Nephron (organoid): ENCODE measurements around the gene NDUFS5.
A peak's percentile ranks its signal among the peaks of the same experiment; 100 is the strongest.
"Not testable (repeated sequence)": the region's sequence is repeated elsewhere in the genome, so short reads cannot be mapped to it uniquely, and the experiment has no call there.

Experiments used
- H3K27ac Mint-ChIP-seq, 3 experiments: 2 replicates each; pipeline ENCODE4 v1.8.0; 2020; ENCODE audit warnings: mixed read lengths in 3 of 3, mild to moderate bottlenecking in 2 of 3, moderate library complexity in 1 of 3
- H3K27me3 Mint-ChIP-seq: 2 replicates; pipeline ENCODE4 v1.8.0; 2021; ENCODE audit warnings: low read depth, mild to moderate bottlenecking, moderate library complexity, mixed read lengths
- H3K36me3 Mint-ChIP-seq: 2 replicates; pipeline ENCODE4 v1.8.0; 2020; ENCODE audit warnings: low read depth, mixed read lengths
- H3K4me1 Mint-ChIP-seq: 2 replicates; pipeline ENCODE4 v1.8.0; 2020; ENCODE audit warnings: mixed read lengths
- H3K4me3 Mint-ChIP-seq, 3 experiments: 2 replicates each; pipeline ENCODE4 v1.8.0; 2020; ENCODE audit warnings: mild to moderate bottlenecking in 3 of 3, mixed read lengths in 3 of 3, moderate library complexity in 2 of 3
- H3K9me3 Mint-ChIP-seq: 2 replicates; pipeline ENCODE4 v1.8.0; 2020; ENCODE audit warnings: mixed read lengths
- TF ChIP-seq, protein P1 (sequence below), 3 experiments: fragments of 200-600 bp; sonication (generic); IDR thresholded peaks; one replicate each; pipeline ENCODE4 v1.5.0; 2021; ENCODE audit warnings: antibody characterized with exemption in 3 of 3; ENCODE audit not compliant: unreplicated experiment in 3 of 3

NDUFS5 gene

GRCh38 chr1:39006726-39007645 is 19.2 kb upstream of the NDUFS5 start:
- Mint-ChIP-seq H3K9me3 (no peaks in the 10 kb centered on the region), H3K36me3 (peaks cover 71% of the 10 kb centered on the region), H3K4me1 (no peaks in the 10 kb centered on the region), H3K4me3 (no peak overlapping the region), H3K27me3 (no peaks in the 10 kb centered on the region), H3K27ac (no peak overlapping the region)
- TF ChIP-seq, protein P1, sequence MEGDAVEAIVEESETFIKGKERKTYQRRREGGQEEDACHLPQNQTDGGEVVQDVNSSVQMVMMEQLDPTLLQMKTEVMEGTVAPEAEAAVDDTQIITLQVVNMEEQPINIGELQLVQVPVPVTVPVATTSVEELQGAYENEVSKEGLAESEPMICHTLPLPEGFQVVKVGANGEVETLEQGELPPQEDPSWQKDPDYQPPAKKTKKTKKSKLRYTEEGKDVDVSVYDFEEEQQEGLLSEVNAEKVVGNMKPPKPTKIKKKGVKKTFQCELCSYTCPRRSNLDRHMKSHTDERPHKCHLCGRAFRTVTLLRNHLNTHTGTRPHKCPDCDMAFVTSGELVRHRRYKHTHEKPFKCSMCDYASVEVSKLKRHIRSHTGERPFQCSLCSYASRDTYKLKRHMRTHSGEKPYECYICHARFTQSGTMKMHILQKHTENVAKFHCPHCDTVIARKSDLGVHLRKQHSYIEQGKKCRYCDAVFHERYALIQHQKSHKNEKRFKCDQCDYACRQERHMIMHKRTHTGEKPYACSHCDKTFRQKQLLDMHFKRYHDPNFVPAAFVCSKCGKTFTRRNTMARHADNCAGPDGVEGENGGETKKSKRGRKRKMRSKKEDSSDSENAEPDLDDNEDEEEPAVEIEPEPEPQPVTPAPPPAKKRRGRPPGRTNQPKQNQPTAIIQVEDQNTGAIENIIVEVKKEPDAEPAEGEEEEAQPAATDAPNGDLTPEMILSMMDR (IDR thresholded peaks at IDR 0.05; ENCODE audit: unreplicated experiment in 3 of 3), result no peak

DNA sequence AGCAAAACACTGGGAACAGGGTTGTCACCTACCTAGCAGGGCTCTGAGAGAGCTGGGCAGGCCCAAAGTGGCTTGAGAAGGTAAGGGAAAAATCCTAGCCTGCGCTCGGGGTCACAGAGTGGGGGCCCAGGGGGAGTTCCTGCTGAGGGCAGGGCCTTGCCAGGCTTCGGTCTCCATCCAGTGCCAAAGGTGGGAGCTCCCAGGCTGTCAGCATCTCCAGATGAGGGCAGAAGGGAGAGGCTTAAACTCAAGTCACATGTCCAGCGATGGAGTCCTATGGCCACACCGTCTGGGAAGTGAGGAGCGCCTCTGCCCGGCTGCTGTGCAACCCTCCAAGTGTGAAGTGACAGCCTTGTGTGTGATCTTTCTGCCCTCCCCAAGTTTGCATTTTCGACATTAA is 11.2 kb upstream of the NDUFS5 start:
- H3K27ac Mint-ChIP-seq, H3K27me3 Mint-ChIP-seq, H3K9me3 Mint-ChIP-seq, H3K4me3 Mint-ChIP-seq, H3K4me1 Mint-ChIP-seq: not testable (repeated sequence)
- peaks cover 35% of the 10 kb centered on the region for H3K36me3 Mint-ChIP-seq

DNA sequence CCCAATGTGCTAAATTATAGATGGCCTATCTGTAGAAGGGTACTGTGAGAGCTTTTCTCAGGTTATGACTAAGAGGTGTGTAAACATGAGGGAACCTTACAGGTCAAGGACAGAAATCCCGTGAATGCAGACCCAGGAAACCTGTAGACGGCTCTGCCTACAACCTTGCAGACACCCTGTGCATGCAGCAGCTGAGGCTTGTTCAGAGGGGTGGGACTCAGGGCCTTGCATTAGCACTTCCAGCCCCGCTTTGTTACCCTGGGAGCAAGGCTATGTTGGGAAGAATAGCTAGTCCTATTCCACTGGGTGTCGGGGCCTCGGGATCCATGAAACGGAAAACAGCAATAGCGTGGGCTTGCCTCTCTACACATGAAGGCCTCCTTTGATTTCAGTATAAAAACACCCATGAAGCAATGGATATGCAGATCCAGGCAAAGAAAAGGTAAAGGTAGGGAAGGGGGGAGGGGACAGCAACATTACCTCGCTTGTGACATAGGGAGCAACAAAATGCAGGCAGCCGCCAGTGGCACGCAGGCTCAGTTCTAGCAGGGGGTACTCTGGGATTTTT is 9.5 kb upstream of the NDUFS5 start:
- H3K4me1 Mint-ChIP-seq, result no peaks in the 10 kb centered on the region
- no peaks in the 10 kb centered on the region for H3K9me3 Mint-ChIP-seq
- peaks cover 30% of the 10 kb centered on the region for H3K36me3 Mint-ChIP-seq
- H3K27me3 Mint-ChIP-seq, result peaks cover 4% of the 10 kb centered on the region
- TF ChIP-seq, protein P1 (IDR thresholded peaks at IDR 0.05; ENCODE audit: unreplicated experiment in 3 of 3), result no peak
- H3K27ac Mint-ChIP-seq, result no peak overlapping the region
- no peak overlapping the region for H3K4me3 Mint-ChIP-seq

DNA sequence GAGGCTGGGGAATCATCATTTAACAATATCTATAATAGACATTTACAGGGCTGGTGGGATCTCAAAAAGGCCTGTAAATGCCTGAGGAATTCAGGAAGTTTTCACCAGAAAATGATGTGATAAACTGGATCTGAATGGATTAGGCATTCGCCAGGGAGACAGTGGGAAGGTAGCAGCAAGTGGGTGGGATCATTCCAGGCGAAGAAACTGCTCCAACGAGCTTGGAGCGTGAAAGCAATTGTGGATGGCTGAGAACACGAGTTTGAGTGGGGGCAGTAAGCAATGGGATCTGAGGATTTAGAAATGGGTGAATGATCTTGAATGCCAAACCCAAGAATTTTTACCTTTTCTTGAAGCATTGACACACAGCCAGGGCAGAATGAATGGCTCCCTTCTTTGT is 8.9 kb upstream of the NDUFS5 start:
- H3K4me3 Mint-ChIP-seq, result no peak overlapping the region
- peaks cover 24% of the 10 kb centered on the region for H3K36me3 Mint-ChIP-seq
- H3K9me3 Mint-ChIP-seq, result no peaks in the 10 kb centered on the region
- TF ChIP-seq, protein P1 (IDR thresholded peaks at IDR 0.05; ENCODE audit: unreplicated experiment in 3 of 3), result no peak
- H3K27me3 Mint-ChIP-seq, result peaks cover 4% of the 10 kb centered on the region
- no peaks in the 10 kb centered on the region for H3K4me1 Mint-ChIP-seq
- H3K27ac Mint-ChIP-seq, result no peak overlapping the region

GRCh38 chr1:39020494-39020893 is 5.7 kb upstream of the NDUFS5 start:
- H3K4me1 Mint-ChIP-seq, H3K27me3 Mint-ChIP-seq, H3K27ac Mint-ChIP-seq, H3K36me3 Mint-ChIP-seq, H3K9me3 Mint-ChIP-seq, H3K4me3 Mint-ChIP-seq: not testable (repeated sequence)

- Mint-ChIP-seq H3K27ac (no peak overlapping the region), H3K36me3 (peaks cover under 1% of the 10 kb centered on the region), H3K4me1 (peaks cover 6% of the 10 kb centered on the region), H3K4me3 (no peak overlapping the region), H3K9me3 (no peaks in the 10 kb centered on the region), H3K27me3 (peaks cover 4% of the 10 kb centered on the region)
- TF ChIP-seq, protein P1 (IDR thresholded peaks at IDR 0.05; ENCODE audit: unreplicated experiment in 3 of 3), result no peak
Observed at GRCh38 chr1:39021426-39021825, 4.7 kb upstream of the NDUFS5 start.

GRCh38 chr1:39023140-39023539 is 3.0 kb upstream of the NDUFS5 start:
- Mint-ChIP-seq H3K27me3 (no peaks in the 10 kb centered on the region), H3K9me3 (no peaks in the 10 kb centered on the region), H3K27ac (no peak overlapping the region), H3K4me1 (peaks cover 6% of the 10 kb centered on the region), H3K36me3 (peaks cover under 1% of the 10 kb centered on the region), H3K4me3 (peak overlapping the region in 2 of 3 experiments; percentile 27 to 57)
- TF ChIP-seq, protein P1 (IDR thresholded peaks at IDR 0.05; ENCODE audit: unreplicated experiment in 3 of 3), result no peak
